ENCODE results near the gene STIMATE.

The STIMATE gene

GRCh38 chr3:52798978-52799476 lies 98.3 kb downstream of the STIMATE start (continued):
- no peak for TF ChIP-seq ZNF433 (tag by site-specific recombination; IDR thresholded peaks at IDR 0.05; ENCODE audit: low read depth)
- TF ChIP-seq ZBTB48 (tag by site-specific recombination; IDR thresholded peaks at IDR 0.05), result no peak
- TF ChIP-seq ZNF404 (tag by site-specific recombination; IDR thresholded peaks at IDR 0.05), result no peak
- no peak for TF ChIP-seq ZNF335 (tag by site-specific recombination; conservative IDR thresholded peaks at IDR 0.05)
- TF ChIP-seq ZNF114 (tag by site-specific recombination; IDR thresholded peaks at IDR 0.05), result no peak
- no peak for TF ChIP-seq ZNF776 (tag by site-specific recombination; IDR thresholded peaks at IDR 0.05; ENCODE audit: borderline replicate concordance)

DNA sequence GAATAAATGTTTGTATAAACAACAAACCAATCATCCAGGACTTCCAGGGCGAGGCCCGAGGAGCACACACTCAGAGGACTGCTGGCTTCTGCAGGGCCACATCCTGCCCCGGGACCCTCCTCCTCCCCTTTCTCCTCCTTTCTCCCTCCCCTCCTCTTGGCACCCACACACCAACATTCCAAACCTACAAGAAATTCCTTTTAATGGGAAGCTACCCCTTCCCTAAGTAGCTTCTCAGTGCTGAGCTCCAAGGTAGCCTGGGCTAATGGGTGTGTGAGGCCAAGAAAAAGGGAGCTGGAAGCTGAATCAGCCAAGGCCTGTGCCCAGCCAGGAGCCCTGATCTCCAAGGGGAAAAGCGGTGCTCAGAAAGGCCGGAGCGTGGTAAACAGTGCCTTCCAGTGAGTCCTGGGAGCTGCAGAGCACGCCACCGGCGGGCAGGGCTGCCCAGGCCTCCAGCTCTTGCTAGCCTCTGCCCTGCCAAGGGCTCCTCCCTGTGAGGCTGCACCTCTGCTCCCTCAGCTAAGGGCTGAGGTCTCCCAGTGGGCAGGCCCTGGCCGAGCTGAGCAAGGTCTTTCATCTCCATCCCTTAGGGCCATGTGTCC lies 98.9 kb downstream of the STIMATE start:
- TF ChIP-seq ZNF140 (tag by site-specific recombination; IDR thresholded peaks at IDR 0.05) (no peak), ZFHX2 (tag by site-specific recombination; conservative IDR thresholded peaks at IDR 0.05) (peak; percentile 42; the same call in 1 of the 2 replicates)
- H3K4me1 ChIP-seq (ENCODE audit: control insufficient read depth, insufficient read depth, low read length), result no peaks in the 10 kb centered on the region
- POLR2A ChIA-PET, result interaction anchor here (0.8 kb wide), 1 partner anchor 27 kb away, joined by 5 read pairs; the partner anchor contains the start of gene NEK4

DNA sequence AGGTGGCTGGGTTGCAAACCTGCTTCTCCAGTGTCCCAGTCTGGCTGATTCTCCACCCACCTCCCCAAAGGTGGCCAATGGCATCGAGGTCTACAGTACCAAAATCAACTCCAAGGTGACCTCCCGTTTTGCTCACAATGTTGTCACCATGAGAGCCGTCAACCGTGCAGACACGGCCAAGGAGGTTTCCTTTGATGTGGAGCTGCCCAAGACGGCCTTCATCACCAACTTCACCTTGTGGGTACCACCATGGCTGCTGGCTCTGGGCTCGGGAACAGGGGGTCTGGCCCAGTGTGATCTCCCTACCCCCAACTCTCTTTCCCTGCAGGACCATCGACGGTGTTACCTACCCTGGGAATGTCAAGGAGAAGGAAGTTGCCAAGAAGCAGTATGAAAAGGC lies 100.9 kb downstream of the STIMATE start:
- ChIA-PET CTCF (no interaction called here), POLR2A (no interaction called here)
- H3K9me3 ChIP-seq (ENCODE audit: control insufficient read depth, insufficient read depth, low read depth, low read length), result no peaks in the 10 kb centered on the region
- no peak overlapping the region for H3K4me3 ChIP-seq (ENCODE audit: low read depth, low read length)
- no peaks in the 10 kb centered on the region for H3K4me1 ChIP-seq (ENCODE audit: control insufficient read depth, insufficient read depth, low read length)
- TF ChIP-seq ZNF324 (tag by site-specific recombination; IDR thresholded peaks at IDR 0.05), result no peak
- TF ChIP-seq ZBTB20 (tag by site-specific recombination; IDR thresholded peaks at IDR 0.05), result no peak
- no peak for TF ChIP-seq ZNF544 (tag by site-specific recombination; IDR thresholded peaks at IDR 0.05)
- no peak for TF ChIP-seq ZNF704 (tag by site-specific recombination; IDR thresholded peaks at IDR 0.05)
- TF ChIP-seq ZNF311 (tag by site-specific recombination; IDR thresholded peaks at IDR 0.05; ENCODE audit: borderline replicate concordance), result no peak
- TF ChIP-seq, protein P1, sequence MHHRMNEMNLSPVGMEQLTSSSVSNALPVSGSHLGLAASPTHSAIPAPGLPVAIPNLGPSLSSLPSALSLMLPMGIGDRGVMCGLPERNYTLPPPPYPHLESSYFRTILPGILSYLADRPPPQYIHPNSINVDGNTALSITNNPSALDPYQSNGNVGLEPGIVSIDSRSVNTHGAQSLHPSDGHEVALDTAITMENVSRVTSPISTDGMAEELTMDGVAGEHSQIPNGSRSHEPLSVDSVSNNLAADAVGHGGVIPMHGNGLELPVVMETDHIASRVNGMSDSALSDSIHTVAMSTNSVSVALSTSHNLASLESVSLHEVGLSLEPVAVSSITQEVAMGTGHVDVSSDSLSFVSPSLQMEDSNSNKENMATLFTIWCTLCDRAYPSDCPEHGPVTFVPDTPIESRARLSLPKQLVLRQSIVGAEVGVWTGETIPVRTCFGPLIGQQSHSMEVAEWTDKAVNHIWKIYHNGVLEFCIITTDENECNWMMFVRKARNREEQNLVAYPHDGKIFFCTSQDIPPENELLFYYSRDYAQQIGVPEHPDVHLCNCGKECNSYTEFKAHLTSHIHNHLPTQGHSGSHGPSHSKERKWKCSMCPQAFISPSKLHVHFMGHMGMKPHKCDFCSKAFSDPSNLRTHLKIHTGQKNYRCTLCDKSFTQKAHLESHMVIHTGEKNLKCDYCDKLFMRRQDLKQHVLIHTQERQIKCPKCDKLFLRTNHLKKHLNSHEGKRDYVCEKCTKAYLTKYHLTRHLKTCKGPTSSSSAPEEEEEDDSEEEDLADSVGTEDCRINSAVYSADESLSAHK (tag by site-specific recombination; IDR thresholded peaks at IDR 0.05), result no peak
- no peak for TF ChIP-seq ZNF416 (tag by site-specific recombination; IDR thresholded peaks at IDR 0.05)
- TF ChIP-seq INSM2 (tag by site-specific recombination; IDR thresholded peaks at IDR 0.05), result no peak
- TF ChIP-seq ZNF701 (tag by site-specific recombination; IDR thresholded peaks at IDR 0.05), result no peak
- no peak for TF ChIP-seq ZNF2 (tag by site-specific recombination; IDR thresholded peaks at IDR 0.05)
- TF ChIP-seq, protein P2, sequence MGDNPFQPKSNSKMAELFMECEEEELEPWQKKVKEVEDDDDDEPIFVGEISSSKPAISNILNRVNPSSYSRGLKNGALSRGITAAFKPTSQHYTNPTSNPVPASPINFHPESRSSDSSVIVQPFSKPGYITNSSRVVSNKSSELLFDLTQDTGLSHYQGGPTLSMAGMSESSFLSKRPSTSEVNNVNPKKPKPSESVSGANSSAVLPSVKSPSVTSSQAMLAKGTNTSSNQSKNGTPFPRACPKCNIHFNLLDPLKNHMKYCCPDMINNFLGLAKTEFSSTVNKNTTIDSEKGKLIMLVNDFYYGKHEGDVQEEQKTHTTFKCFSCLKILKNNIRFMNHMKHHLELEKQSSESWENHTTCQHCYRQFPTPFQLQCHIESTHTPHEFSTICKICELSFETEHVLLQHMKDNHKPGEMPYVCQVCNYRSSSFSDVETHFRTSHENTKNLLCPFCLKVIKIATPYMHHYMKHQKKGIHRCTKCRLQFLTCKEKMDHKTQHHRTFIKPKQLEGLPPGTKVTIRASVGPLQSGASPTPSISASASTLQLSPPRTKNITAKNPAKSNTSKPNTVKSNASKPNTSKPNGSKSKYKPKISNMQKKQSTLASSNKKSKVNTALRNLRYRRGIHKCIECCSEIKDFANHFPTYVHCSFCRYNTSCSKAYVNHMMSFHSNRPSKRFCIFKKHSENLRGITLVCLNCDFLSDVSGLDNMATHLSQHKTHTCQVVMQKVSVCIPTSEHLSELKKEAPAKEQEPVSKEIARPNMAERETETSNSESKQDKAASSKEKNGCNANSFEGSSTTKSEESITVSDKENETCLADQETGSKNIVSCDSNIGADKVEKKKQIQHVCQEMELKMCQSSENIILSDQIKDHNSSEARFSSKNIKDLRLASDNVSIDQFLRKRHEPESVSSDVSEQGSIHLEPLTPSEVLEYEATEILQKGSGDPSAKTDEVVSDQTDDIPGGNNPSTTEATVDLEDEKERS (tag by site-specific recombination; IDR thresholded peaks at IDR 0.05), result no peak
- no peak overlapping the region for H3K27ac ChIP-seq (ENCODE audit: extremely low read depth, low read depth, low read length)
- H3K36me3 ChIP-seq (ENCODE audit: control insufficient read depth in 2 of 2, insufficient read depth in 1 of 2, low read length in 2 of 2), result no peaks in the 10 kb centered on the region

More for the DNA sequence above, 98.9 kb downstream of the STIMATE start:
- H3K36me3 ChIP-seq (ENCODE audit: control insufficient read depth in 2 of 2, insufficient read depth in 1 of 2, low read length in 2 of 2), result no peaks in the 10 kb centered on the region
- H3K9me3 ChIP-seq (ENCODE audit: control insufficient read depth, insufficient read depth, low read depth, low read length), result no peaks in the 10 kb centered on the region
- CTCF ChIA-PET, result interaction anchor here (0.6 to 2.0 kb wide), 11 partner anchors 8 to 270 kb away, joined by 3 to 9 read pairs (median 4); no protein-coding TSS in a partner anchor
- no peak overlapping the region for H3K27ac ChIP-seq (ENCODE audit: extremely low read depth, low read depth, low read length)
- H3K4me3 ChIP-seq (ENCODE audit: low read depth, low read length), result no peak overlapping the region

Measured in HEK293 (cell line).